GM12874 (cell line): ENCODE measurements around the gene NDUFA13.

Experiments used
- TF ChIP-seq, protein P1 (sequence below): IDR thresholded peaks from 2 replicates; pipeline ENCODE4 v1.5.1; 2011; ENCODE audit warnings: low read depth, mild to moderate bottlenecking, control low read depth, low read length, moderate library complexity; ENCODE audit not compliant: insufficient read depth

Gene NDUFA13

DNA sequence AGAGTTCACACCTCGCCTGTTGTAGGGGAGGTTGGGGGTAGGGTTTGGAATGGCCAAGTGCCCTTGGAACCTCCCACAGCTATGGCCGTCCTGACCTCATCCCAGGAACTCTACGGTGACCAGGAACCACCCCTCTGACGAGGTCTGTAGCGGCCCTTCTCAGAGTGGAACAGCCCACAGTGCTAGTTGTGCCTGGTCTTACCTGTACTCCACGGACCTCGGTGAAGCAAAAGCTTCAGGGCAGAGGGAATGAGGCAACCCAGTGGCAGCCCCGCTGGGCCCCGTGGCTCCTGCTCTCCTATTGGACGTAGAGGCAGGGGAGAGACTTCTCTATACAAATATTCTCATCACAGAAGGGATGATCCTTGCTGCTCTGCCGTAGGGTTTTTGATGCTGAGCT, 7.8 kb upstream of the NDUFA13 start:
- TF ChIP-seq, protein P1, sequence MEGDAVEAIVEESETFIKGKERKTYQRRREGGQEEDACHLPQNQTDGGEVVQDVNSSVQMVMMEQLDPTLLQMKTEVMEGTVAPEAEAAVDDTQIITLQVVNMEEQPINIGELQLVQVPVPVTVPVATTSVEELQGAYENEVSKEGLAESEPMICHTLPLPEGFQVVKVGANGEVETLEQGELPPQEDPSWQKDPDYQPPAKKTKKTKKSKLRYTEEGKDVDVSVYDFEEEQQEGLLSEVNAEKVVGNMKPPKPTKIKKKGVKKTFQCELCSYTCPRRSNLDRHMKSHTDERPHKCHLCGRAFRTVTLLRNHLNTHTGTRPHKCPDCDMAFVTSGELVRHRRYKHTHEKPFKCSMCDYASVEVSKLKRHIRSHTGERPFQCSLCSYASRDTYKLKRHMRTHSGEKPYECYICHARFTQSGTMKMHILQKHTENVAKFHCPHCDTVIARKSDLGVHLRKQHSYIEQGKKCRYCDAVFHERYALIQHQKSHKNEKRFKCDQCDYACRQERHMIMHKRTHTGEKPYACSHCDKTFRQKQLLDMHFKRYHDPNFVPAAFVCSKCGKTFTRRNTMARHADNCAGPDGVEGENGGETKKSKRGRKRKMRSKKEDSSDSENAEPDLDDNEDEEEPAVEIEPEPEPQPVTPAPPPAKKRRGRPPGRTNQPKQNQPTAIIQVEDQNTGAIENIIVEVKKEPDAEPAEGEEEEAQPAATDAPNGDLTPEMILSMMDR: no peak

DNA sequence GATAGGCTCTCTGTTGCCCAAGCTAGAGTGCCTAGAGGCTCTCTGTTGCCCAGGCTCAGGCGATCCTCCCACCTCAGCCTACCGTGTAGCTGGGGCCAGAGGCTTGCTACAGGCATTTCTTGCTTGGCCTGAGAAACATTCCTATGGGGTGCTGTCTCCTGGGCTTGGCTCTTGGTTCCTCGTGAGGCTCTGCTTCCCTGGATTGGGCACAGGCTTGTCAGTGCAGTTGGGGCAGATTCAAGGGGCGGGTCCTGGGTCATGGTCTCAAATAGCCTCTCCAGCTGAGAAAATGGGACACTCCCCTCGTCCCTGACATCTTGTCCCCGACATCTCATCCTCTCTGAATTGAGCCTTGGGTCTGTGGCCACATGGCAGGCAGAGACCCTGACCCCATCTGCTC, 5.6 kb upstream of the NDUFA13 start:
- TF ChIP-seq, protein P1: no peak

DNA sequence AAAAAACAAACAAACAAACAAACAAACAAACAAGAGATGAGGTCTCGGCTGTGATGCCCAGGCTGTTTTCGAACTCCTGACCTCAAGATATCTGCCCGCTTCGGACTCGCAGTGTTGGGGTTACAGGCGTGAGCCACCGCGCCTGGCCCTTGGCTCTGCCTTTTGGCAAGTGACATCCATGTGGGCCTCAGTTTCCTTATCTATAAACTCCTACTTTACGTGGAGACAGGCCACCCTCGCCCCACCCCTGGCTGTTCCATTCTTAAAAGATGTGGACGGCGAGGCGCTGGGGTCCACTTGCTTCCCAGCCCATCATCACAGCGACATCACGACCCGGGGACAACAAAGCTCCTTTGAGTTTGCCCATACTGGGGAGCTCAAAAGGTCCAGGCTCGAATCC, 2.3 kb upstream of the NDUFA13 start:
- TF ChIP-seq, protein P1: no peak

DNA sequence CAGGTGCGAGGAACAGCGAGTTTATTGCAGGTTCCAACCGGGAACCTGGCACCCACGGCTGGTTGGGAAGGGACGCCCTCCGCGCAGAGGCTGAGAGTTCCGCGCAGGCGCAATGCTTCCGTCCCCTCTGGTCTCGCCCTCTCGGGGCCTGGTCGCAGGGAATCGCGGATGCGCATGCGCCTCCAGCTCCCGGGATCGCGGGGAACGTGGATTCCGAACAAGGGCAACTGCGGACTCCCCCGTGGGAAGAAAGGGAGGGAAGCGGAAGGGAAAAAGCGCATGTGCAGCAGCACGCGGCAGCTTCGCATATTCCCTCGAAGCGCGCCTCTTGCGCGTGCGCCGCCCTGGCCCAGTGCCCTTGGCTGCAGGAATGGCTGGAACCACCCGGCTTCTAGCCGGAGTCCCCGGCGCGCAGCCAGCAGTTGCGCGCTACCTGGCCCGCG, 1.8 kb upstream of the NDUFA13 start:
- TF ChIP-seq, protein P1: no peak

DNA sequence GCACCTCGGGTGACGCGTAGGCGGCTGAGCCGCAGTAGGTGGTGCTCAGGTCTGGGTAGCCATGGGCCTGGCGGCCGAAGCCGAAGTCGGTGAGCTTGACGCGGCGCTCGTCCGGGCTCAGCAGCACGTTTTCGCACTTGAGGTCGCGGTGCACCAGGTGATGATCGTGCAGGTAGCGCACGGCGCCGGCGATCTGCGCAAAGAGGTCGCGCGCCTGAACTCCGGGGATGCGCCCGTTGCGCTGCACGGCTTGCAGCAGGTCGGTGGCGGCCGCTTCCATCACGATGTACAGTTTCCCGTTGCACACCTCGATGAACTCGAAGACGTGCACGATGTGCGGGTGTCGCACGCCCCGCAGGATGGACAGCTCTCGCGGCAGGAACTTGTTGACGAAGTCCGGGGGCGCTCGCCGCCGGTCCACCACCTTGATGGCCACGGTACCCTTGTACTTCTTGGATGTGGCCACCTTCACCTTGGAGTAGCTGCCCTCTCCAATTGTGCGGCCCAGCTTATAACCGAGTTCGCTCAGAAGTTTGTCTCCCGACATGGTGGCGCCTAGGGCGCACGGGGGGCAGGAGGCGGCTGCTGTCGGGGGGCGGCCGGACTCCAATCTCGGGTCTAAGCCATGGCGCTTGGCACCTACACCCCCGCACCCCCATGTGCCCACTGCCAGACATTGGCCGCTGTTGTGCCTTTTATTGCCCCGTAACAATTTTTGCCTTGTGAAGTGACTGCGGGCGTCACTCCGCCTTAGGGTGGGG, 964 bp upstream of the NDUFA13 start, which contains the start of gene TSSK6:
Gene TSSK6 (minus strand): TSS at position 668 of the 761 bp plus-strand sequence. CDS start 121 bp downstream, at position 547.
- TF ChIP-seq, protein P1: no peak

DNA sequence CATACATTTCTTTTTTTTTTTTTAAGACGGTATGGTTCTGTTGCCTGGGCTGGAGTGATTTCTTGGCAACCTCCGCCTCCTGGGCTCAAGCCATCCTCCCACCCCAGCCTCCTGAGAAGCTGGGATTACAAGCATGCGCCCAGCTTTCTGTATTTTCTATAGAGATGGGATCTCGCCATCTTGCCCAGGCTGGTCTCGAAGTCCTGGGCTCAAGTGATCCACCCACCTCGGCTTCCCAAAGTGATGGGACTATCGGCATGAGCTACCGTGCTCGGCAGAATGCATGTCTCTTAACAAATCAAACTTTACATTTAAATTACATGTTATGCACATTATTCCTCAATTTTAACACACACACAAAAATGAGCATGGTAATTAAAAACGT, 1.2 kb downstream of the NDUFA13 start:
- TF ChIP-seq, protein P1: no peak

DNA sequence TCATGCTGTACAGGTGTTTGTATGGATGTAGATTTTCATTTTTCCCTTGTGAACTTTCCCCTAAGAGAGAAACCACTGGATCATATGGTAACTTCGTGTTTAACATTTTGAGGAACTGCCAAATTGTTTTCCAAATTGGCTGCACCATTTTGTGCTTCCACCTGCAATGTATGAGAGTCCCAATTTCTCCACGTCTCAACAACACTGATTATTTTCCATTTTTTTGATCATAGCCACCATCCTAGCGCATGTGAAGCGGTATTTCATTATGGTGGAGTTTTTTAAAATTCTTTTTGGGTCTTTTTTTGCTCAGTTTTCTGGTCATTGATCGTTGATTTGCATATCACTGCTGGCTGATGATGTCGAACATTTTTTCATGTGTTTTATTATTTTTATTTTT, 5.0 kb downstream of the NDUFA13 start:
- TF ChIP-seq, protein P1: no peak
